ENCODE results near the gene KRTAP9-6.
"Not testable (repeated sequence)": the region's sequence is repeated elsewhere in the genome, so short reads cannot be mapped to it uniquely, and the experiment has no call there.

The KRTAP9-6 gene

DNA sequence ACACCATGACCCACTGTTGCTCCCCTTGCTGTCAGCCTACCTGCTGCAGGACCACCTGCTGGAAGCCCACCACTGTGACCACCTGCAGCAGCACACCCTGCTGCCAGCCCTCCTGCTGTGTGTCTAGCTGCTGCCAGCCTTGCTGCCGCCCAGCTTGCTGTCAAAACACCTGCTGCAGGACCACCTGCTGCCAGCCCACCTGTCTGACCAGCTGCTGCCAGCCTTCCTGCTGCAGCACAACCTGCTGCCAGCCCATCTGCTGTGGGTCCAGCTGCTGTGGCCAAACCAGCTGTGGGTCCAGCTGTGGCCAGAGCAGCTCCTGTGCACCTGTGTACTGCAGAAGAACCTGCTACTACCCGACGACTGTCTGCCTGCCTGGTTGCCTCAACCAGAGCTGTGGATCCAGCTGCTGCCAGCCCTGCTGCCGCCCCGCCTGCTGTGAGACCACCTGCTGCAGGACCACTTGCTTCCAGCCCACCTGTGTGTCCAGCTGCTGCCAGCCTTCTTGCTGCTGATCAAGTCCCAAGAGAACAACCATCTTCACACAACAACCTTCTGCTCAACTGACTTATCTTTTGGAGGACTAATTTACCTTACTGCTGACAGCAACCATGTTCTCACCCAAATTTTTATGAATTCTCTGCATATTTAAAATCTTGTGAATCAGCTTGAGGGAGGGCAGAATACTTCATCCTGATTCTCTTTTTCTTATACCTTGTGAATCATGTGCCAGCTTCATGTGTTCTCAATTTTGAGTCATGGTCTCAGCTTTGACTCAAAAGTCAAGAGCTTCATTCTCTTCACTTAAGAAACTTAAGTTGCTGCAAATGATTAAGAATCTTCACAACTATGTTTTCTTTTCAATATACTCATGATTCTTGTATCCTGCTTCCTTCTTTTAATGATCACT is 9.5 kb upstream of the KRTAP9-6 start, which contains the start of gene KRTAP9-9:
TSS of gene KRTAP9-9 (plus strand) at position 4 of the 910 bp plus-strand sequence.
- not testable (repeated sequence) for H3K4me3 Mint-ChIP-seq; H3K36me3 Mint-ChIP-seq (ENCODE audit: low read depth)
- H3K27me3 Mint-ChIP-seq (ENCODE audit: low read depth), result peaks cover 47% of the 10 kb centered on the region

DNA sequence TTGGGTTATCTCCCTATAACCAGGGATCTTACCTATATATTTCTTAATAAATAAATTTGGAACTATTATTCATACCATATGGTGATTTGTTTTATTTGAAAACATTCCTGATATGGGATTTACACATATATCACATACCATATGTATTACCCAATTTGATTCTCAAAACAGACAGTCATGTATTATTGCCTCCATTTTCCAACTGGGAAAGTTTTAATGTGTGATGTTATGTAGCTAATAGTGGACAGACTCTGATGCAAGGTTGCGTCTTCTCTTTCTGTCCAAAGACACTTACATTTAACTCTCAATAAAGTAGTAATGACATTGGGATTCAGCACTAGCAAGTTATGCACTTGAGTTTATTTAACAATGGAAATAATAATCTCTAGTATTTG is 8.9 kb upstream of the KRTAP9-6 start:
- H3K27me3 Mint-ChIP-seq (ENCODE audit: low read depth), result peaks cover 52% of the 10 kb centered on the region
- no peaks in the 10 kb centered on the region for H3K9me3 Mint-ChIP-seq
- H3K4me3 Mint-ChIP-seq, result no peak overlapping the region
- H3K36me3 Mint-ChIP-seq (ENCODE audit: low read depth), result no peaks in the 10 kb centered on the region
- H3K27ac Mint-ChIP-seq, result no peak overlapping the region
- H3K4me1 Mint-ChIP-seq (ENCODE audit: low read depth), result no peaks in the 10 kb centered on the region

More for the DNA sequence above, 9.5 kb upstream of the KRTAP9-6 start, which contains the start of gene KRTAP9-9:
- not testable (repeated sequence) for H3K4me1 Mint-ChIP-seq (ENCODE audit: low read depth); H3K27ac Mint-ChIP-seq; H3K9me3 Mint-ChIP-seq

DNA sequence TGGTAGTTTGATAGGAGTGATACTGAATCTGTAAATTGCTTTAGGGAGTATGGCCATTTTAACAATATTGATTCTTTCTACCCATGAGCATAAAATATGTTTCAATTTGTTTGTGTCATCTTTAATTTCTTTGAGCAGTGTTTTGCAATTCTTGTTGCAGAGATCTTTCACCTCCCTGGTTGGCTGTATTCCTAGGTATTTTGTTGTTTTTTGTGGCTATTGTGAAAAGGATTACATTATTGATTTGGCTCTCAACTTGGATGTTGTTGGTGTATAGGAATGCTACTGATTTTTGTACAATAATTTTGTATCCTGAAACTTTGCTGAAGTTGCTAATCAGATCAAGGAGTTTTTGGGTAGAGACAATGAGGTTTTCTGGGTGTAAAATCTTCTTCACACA is 6.8 kb upstream of the KRTAP9-6 start:
- Mint-ChIP-seq H3K27ac (no peak overlapping the region), H3K4me1 (ENCODE audit: low read depth) (no peaks in the 10 kb centered on the region), H3K27me3 (ENCODE audit: low read depth) (peaks cover 58% of the 10 kb centered on the region), H3K4me3 (no peak overlapping the region), H3K36me3 (ENCODE audit: low read depth) (no peaks in the 10 kb centered on the region), H3K9me3 (no peaks in the 10 kb centered on the region)

DNA sequence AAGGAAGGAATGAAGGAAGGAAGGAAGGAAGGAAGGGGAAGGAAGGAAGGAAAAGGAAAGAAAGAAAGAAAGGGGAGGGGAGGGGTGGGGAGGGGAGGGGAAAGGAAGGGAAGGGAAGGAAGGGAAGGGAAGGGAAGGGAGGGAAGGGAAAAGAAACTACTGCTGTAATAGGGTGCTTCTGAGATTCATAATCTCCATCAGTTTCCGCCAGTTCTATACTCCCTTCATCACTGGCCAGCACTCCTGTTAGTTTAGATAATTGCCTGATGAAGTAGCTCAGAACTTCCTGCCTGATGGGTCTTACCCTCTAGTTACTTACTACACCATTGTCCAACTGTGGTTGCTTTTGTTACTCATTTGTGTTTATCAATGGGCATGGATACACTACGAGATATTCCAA is 2.0 kb upstream of the KRTAP9-6 start:
- Mint-ChIP-seq H3K4me3 (no peak overlapping the region), H3K27me3 (ENCODE audit: low read depth) (peaks cover 48% of the 10 kb centered on the region), H3K9me3 (no peaks in the 10 kb centered on the region), H3K4me1 (ENCODE audit: low read depth) (no peaks in the 10 kb centered on the region), H3K36me3 (ENCODE audit: low read depth) (no peaks in the 10 kb centered on the region), H3K27ac (no peak overlapping the region)

DNA sequence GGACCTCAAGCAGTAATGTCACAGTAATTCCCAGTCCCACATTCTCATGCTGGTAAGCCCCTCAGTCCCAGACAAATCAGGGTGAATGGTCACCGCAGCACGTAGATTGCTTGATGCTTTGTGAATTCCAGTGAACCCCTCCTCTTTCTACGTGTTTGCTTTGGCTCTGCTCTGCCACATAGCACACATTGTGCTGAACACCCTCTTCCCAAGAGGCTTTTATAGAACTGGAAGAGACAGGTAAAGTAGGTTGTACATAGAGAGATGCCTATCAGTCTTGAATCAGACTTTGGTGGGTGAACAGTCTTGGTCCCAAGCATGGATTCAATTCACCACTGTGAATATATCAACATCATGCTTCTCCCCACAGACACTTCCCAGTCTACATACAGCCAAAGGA is 579 bp upstream of the KRTAP9-6 start:
- Mint-ChIP-seq H3K36me3 (ENCODE audit: low read depth) (no peaks in the 10 kb centered on the region), H3K4me3 (no peak overlapping the region), H3K9me3 (no peaks in the 10 kb centered on the region), H3K27me3 (ENCODE audit: low read depth) (peaks cover 35% of the 10 kb centered on the region), H3K4me1 (ENCODE audit: low read depth) (no peaks in the 10 kb centered on the region), H3K27ac (no peak overlapping the region)

DNA sequence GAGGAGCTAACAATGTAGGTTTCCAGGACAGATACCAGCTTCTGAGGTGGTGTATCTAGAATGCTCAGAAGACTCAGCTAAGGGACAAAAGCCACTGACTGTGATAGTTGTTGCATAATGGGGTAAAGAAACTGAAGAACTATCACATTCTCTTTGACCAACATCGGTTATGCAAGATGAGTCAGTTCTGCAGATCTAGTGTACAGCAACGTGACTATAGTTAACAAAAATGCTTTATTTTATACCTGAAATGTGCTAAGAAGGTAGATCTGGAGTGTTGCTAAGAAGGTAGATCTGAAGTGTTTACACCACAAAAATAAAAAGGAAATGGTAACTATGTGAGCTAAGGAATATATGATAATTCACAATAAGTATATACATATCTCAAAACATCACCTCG is 2.5 kb downstream of the KRTAP9-6 start:
- Mint-ChIP-seq H3K27ac (no peak overlapping the region), H3K27me3 (ENCODE audit: low read depth) (peaks cover 11% of the 10 kb centered on the region), H3K9me3 (no peaks in the 10 kb centered on the region), H3K36me3 (ENCODE audit: low read depth) (no peaks in the 10 kb centered on the region), H3K4me1 (ENCODE audit: low read depth) (no peaks in the 10 kb centered on the region), H3K4me3 (no peak overlapping the region)

DNA sequence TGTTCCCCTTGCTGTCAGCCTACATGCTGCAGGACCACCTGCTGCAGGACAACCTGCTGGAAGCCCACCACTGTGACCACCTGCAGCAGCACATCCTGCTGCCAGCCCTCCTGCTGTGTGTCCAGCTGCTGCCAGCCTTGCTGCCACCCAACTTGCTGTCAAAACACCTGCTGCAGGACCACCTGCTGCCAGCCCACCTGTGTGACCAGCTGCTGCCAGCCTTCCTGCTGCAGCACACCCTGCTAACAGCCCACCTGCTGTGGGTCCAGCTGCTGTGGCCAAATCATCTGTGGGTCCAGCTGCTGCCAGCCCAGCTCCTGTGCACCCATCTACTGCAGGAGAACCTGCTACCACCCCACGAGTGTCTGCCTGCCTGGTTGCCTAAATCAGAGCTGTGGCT is 6.1 kb downstream of the KRTAP9-6 start:
- not testable (repeated sequence) for H3K27ac Mint-ChIP-seq; H3K9me3 Mint-ChIP-seq; H3K4me1 Mint-ChIP-seq (ENCODE audit: low read depth); H3K27me3 Mint-ChIP-seq (ENCODE audit: low read depth); H3K36me3 Mint-ChIP-seq (ENCODE audit: low read depth); H3K4me3 Mint-ChIP-seq

DNA sequence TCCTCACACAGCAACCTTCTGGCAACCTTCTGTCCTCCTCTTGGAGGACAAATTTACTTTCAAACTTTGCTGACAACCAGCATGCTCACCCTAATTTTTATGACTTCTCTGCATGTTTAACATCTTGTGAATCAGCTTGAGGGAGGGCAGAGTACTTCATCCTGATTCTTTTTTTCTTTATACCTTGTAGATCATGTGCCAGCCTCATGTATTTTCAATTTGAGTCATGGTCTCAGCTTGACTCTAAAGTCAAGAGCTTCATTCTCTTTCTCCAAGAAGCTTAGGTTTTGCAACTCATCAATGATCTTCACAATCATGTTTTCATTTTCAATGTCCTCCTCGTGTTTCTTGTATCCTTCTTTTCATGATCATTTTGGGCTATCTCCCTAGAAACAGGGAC is 6.7 kb downstream of the KRTAP9-6 start:
- no peaks in the 10 kb centered on the region for H3K4me1 Mint-ChIP-seq (ENCODE audit: low read depth)
- no peak overlapping the region for H3K27ac Mint-ChIP-seq

DNA sequence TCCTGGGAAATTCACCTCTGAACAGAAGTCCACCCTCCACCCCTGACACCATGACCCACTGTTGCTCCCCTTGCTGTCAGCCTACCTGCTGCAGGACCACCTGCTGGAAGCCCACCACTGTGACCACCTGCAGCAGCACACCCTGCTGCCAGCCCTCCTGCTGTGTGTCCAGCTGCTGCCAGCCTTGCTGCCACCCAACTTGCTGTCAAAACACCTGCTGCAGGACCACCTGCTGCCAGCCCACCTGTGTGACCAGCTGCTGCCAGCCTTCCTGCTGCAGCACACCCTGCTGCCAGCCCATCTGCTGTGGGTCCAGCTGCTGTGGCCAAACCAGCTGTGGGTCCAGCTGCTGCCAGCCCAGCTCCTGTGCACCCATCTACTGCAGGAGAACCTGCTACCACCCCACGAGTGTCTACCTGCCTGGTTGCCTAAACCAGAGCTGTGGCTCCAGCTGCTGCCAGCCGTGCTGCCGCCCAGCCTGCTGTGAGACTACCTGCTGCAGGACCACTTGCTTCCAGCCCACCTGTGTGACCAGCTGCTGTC is 10.5 kb downstream of the KRTAP9-6 start, which contains the start of gene KRTAP9-7:
TSS of gene KRTAP9-7 (plus strand) at position 51 of the 543 bp plus-strand sequence. CDS start at position 51, 0 bp downstream.
- H3K9me3 Mint-ChIP-seq; H3K27ac Mint-ChIP-seq; H3K4me3 Mint-ChIP-seq; H3K4me1 Mint-ChIP-seq (ENCODE audit: low read depth); H3K36me3 Mint-ChIP-seq (ENCODE audit: low read depth): not testable (repeated sequence)
- H3K27me3 Mint-ChIP-seq (ENCODE audit: low read depth), result peaks cover 11% of the 10 kb centered on the region

More for the DNA sequence above, 6.7 kb downstream of the KRTAP9-6 start:
- H3K36me3 Mint-ChIP-seq (ENCODE audit: low read depth), result no peaks in the 10 kb centered on the region
- no peaks in the 10 kb centered on the region for H3K9me3 Mint-ChIP-seq
- peaks cover 8% of the 10 kb centered on the region for H3K27me3 Mint-ChIP-seq (ENCODE audit: low read depth)
- no peak overlapping the region for H3K4me3 Mint-ChIP-seq

DNA sequence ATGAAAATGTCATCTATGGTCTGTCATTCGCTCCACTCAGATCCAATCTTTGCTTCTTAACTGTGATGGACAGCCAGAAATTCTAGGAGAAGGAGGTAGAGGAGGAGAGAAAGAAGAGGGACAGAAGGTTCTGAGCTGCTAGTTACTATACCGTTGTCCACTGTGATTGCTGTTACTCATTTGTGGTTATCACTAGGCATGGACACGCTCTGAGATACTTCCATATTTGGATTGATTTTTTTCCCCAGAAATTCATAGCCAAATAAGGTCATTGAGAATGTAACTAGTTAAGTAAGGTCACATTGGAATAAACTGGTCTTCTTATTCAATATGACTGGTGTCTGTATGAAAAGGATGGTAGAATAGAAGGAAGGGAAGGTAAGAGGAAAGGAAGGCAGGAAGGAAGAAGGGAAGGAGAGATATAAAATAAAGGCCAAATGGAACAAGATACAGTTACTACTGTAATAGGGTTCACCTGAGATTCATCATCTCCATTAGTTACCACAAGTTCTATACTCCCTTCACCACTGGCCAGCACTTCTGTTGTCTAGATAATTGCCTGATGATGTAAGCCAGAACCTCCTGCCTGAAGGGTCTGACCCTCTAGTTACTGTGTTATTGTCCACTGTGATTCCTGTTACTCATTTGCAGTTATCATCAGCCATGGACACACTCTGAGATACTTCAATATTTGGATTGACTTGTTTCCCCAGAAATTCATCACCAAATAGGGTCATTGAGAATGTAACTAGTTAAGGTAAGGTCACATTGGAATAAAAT is 13.2 kb downstream of the KRTAP9-6 start:
- H3K27me3 Mint-ChIP-seq (ENCODE audit: low read depth), result peaks cover 14% of the 10 kb centered on the region
- no peak overlapping the region for H3K27ac Mint-ChIP-seq
- no peaks in the 10 kb centered on the region for H3K36me3 Mint-ChIP-seq (ENCODE audit: low read depth)
- H3K9me3 Mint-ChIP-seq, result no peaks in the 10 kb centered on the region
- H3K4me1 Mint-ChIP-seq (ENCODE audit: low read depth), result no peaks in the 10 kb centered on the region
- no peak overlapping the region for H3K4me3 Mint-ChIP-seq

DNA sequence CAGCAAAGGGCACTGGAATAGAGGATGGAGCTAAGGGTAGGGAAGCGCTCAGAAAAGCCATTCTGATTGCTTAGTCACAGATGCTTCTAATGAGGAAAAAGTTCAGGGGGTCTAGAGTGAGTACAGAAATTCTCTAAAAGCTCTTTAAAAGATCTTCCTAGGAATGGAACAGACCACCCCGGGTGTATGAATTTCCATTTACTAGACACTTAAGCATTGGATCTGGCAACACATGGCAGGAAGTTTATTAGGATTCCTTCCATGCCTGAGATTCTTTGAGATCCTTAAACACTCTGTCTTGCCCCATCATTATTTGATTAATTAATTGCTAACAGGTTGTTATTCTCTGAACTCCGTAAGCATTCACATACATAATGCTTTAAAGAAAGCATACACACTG is 18.9 kb downstream of the KRTAP9-6 start:
- Mint-ChIP-seq H3K27ac (no peak overlapping the region), H3K4me3 (no peak overlapping the region), H3K27me3 (ENCODE audit: low read depth) (peaks cover 11% of the 10 kb centered on the region), H3K4me1 (ENCODE audit: low read depth) (no peaks in the 10 kb centered on the region), H3K9me3 (no peaks in the 10 kb centered on the region), H3K36me3 (ENCODE audit: low read depth) (no peaks in the 10 kb centered on the region)

DNA sequence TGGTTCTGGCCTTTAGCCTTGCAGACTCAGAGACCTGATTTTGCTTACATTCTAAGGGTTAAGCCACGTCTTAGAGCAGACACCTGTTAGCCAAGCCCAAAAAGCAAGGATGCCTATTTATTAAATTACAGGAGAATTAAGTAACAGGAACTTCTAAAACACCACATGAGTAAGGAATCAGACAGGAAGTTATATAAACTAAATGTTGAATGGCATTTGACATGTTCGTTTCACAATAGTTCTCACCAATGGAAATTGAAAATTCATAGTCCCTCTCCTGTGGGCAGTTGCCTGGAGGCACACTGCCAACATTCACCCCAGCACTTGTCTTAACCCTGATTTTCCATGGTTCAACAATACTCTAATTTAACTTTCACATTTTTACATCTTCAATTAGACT is 19.4 kb downstream of the KRTAP9-6 start:
- no peak overlapping the region for H3K4me3 Mint-ChIP-seq
- H3K36me3 Mint-ChIP-seq (ENCODE audit: low read depth), result no peaks in the 10 kb centered on the region
- peaks cover 11% of the 10 kb centered on the region for H3K27me3 Mint-ChIP-seq (ENCODE audit: low read depth)
- H3K4me1 Mint-ChIP-seq (ENCODE audit: low read depth), result no peaks in the 10 kb centered on the region
- H3K9me3 Mint-ChIP-seq, result no peaks in the 10 kb centered on the region
- no peak overlapping the region for H3K27ac Mint-ChIP-seq

DNA sequence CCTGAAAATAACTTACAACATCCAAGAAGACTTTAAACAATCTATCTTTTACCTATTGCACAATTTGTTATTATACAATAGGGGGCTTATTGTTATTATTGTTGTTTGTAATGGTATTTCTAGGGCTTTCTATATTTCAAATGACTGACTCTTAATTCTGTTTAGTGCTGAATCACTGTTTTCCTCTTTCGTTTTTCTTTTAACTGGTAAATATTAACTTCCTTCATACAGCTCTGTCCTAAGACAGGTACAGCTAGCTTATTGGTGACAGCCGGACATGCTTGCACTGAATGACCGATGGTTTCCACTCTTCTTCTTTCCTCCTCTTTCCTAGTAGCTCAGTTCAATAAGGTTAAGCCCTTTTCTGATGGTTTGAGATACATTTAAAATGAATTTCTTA is 21.9 kb downstream of the KRTAP9-6 start:
- peaks cover 16% of the 10 kb centered on the region for H3K27me3 Mint-ChIP-seq (ENCODE audit: low read depth)
- no peaks in the 10 kb centered on the region for H3K36me3 Mint-ChIP-seq (ENCODE audit: low read depth)
- no peak overlapping the region for H3K4me3 Mint-ChIP-seq
- H3K9me3 Mint-ChIP-seq, result no peaks in the 10 kb centered on the region
- H3K4me1 Mint-ChIP-seq (ENCODE audit: low read depth), result no peaks in the 10 kb centered on the region
- no peak overlapping the region for H3K27ac Mint-ChIP-seq

DNA sequence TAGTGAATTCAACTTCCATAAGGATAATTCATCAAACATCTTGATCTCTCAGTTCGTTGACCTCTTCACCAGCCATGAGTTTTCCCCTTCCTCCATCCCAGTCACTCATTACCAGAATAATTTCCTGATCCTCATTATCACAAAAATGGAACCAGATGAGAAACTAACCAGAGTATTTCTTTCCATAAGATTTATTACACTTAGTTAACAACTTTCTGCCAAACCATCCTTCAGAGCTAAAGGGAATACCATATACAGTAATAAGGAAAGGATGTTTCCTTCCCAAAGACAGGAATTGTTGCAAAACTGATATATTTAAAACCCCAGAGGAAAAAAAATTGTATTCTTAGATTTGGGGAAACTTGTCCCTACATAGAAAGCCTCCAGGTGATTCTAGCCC is 28.8 kb downstream of the KRTAP9-6 start:
- no peaks in the 10 kb centered on the region for H3K4me1 Mint-ChIP-seq (ENCODE audit: low read depth)

More for the DNA sequence above, 28.8 kb downstream of the KRTAP9-6 start:
- peaks cover 20% of the 10 kb centered on the region for H3K27me3 Mint-ChIP-seq (ENCODE audit: low read depth)
- no peak overlapping the region for H3K27ac Mint-ChIP-seq
- H3K36me3 Mint-ChIP-seq (ENCODE audit: low read depth), result no peaks in the 10 kb centered on the region
- no peaks in the 10 kb centered on the region for H3K9me3 Mint-ChIP-seq
- no peak overlapping the region for H3K4me3 Mint-ChIP-seq
